Astrocyte of the spinal cord (primary cell): ENCODE data around the gene PLD1.

Experiments used
- DNase-seq: peaks from one replicate; pipeline ENCODE4 v3.0.0; 2011; ENCODE audit warnings: low read depth, low spot score
- H3K4me3 ChIP-seq: 2 replicates; pipeline ENCODE4 v1.5.1; 2011; ENCODE audit warnings: low read depth, mild to moderate bottlenecking, low read length, moderate library complexity
- CTCF ChIP-seq: IDR thresholded peaks from 2 replicates; pipeline ENCODE4 v1.5.1; 2012; ENCODE audit warnings: low read depth, mild to moderate bottlenecking, low read length, inconsistent platforms
- in situ Hi-C: cut with HindIII; loops from 2 replicates; pipeline ENCODE4 v1.10.0; 2017; ENCODE audit warnings: low sequenced_read_pairs

Gene PLD1

GRCh38 chr3:171680726-171681411 is 129.4 kb downstream of the PLD1 start:
- in situ Hi-C loops, result no loop called here
- DNase-seq, result no peak
- H3K4me3 ChIP-seq, result no peak overlapping the region
- TF ChIP-seq CTCF, result no peak

DNA sequence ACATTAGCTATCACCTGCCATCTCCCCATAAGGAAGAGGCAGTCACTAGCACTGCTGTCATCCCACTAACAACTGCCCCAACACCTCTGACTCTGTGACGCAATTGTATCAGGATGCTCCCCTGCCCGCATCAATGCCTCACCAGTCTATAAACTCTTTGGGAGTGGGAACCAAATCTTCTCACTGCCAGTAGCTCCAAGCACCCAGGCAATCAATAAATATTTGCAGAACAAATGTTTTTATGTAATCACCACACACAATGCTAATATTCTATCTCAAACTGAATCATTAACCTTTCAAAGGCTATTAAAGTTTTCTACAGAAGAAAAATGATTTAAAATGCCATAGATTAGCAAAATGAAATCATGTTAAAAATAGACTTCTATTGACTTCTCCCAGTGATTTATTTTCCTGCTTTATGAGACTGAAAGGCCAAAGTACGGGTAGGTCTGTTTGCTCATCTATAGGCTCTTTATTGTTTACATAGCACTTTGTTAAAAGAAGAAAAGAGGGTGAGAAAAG is 131.3 kb downstream of the PLD1 start:
- no peak overlapping the region for H3K4me3 ChIP-seq
- in situ Hi-C loops, result no loop called here
- TF ChIP-seq CTCF, result no peak
- DNase-seq, result no peak

- H3K4me3 ChIP-seq, result no peak overlapping the region
- in situ Hi-C loops, result no loop called here
- DNase-seq, result no peak
- TF ChIP-seq CTCF, result no peak
Observed at GRCh38 chr3:171677706-171678105, 132.6 kb downstream of the PLD1 start.

DNA sequence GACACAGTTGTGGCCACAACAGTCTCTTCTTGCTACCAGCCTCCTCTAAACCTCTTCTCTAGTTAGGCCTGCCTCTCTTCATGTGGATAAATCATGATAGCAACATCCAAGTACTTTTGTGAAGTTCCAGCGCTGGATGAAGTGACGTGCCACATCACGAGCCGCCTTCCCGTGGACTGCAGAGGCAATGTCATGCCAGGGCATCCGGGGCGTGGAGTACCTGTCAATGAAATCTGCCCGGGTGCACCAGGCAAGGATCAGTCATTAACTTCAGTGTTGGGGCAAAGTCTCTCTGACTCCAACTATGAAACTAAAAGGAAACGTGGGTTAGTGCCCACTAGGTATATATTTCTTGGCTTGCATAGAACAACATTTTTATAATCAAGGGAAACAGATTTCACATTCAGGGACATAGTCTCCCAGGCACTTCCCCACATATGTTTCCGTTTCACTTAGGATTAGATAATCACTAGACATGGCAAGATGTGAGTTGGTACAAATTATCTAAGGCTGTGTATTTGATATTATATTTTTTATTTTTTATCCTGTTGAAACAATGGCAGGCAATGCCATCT is 133.6 kb downstream of the PLD1 start:
- no peak for TF ChIP-seq CTCF
- H3K4me3 ChIP-seq, result no peak overlapping the region
- in situ Hi-C loops, result no loop called here
- DNase-seq, result no peak

DNA sequence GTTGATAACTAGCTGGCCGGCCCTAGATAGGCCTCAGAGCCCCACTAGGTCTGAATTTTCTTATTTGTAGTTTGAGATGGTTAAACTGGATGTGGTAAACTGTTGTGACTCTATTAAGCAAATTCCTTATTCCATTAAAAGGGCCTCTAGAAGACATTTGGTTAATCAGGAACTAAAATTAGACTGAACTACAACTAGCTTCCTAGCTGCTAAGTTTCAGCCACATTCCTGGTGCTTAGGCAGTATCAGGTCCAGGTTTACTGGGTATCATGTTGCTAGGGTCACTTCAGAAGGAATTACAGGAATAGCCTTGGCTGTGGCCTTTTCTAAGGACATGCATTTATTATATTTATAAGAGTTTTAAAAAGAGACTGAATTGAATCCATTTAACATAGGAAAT is 136.3 kb downstream of the PLD1 start:
- H3K4me3 ChIP-seq, result no peak overlapping the region
- in situ Hi-C loops, result no loop called here
- no peak for TF ChIP-seq CTCF
- no peak for DNase-seq

DNA sequence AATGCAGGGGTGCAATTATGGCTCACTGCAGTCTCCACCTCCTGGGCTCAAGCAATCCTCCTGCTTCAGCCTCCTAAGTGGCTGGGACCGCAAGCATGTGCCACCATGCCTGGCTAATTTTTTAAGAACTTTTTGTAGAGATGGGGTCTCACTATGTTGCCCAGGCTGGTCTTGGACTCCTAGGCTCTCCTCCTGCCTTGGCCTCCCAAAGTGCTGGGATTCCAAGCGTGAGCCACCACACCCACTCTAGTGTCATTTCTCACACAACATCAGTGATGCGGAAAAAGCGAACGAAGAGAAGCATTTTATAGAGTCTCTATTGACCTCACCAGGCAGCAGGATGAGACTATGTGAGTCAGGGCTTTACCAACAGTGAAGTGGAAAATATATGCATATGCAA is 137.7 kb downstream of the PLD1 start:
- TF ChIP-seq CTCF, result no peak
- in situ Hi-C loops, result no loop called here
- DNase-seq, result no peak
- H3K4me3 ChIP-seq, result no peak overlapping the region
